ENCODE results near the gene ASTN2.
"Not testable (repeated sequence)": the region's sequence is repeated elsewhere in the genome, so short reads cannot be mapped to it uniquely, and the experiment has no call there.

Gene ASTN2

GRCh38 chr9:116898131-116898530 is 516.7 kb downstream of the ASTN2 start:
- not testable (repeated sequence) for DNase-seq

- no peak for DNase-seq
Measured at GRCh38 chr9:116897201-116897600, 517.7 kb downstream of the ASTN2 start.

GRCh38 chr9:116895961-116896360 is 518.9 kb downstream of the ASTN2 start:
- DNase-seq = no peak

GRCh38 chr9:116891424-116891823 is 523.4 kb downstream of the ASTN2 start:
- DNase-seq = no peak

GRCh38 chr9:116888476-116888875 is 526.4 kb downstream of the ASTN2 start:
- DNase-seq = not testable (repeated sequence)

- no peak for DNase-seq
Measured at GRCh38 chr9:116888066-116888465, 526.8 kb downstream of the ASTN2 start.

- DNase-seq = no peak
Measured at GRCh38 chr9:116883676-116884075, 531.2 kb downstream of the ASTN2 start.

- DNase-seq = no peak
Measured at GRCh38 chr9:116877072-116877471, 537.8 kb downstream of the ASTN2 start.

GRCh38 chr9:116875576-116875975 is 539.3 kb downstream of the ASTN2 start:
- no peak for DNase-seq

- DNase-seq = no peak
Measured at GRCh38 chr9:116873937-116874914, 540.6 kb downstream of the ASTN2 start.

GRCh38 chr9:116873491-116873890 is 541.4 kb downstream of the ASTN2 start:
- DNase-seq = no peak

GRCh38 chr9:116870566-116870965 is 544.3 kb downstream of the ASTN2 start:
- DNase-seq = no peak

- no peak for DNase-seq
Measured at GRCh38 chr9:116868201-116868600, 546.7 kb downstream of the ASTN2 start.

- no peak for DNase-seq
Measured at GRCh38 chr9:116861321-116861720, 553.5 kb downstream of the ASTN2 start.

GRCh38 chr9:116860509-116861120 is 554.2 kb downstream of the ASTN2 start:
- no peak for DNase-seq

GRCh38 chr9:116859763-116860162 is 555.1 kb downstream of the ASTN2 start:
- no peak for DNase-seq

GRCh38 chr9:116857321-116857720 is 557.5 kb downstream of the ASTN2 start:
- DNase-seq = no peak

GRCh38 chr9:116855881-116856662 is 558.8 kb downstream of the ASTN2 start:
- DNase-seq = no peak

- no peak for DNase-seq
Measured at GRCh38 chr9:116849721-116850120, 565.1 kb downstream of the ASTN2 start.

- DNase-seq = no peak
Measured at GRCh38 chr9:116844621-116845020, 570.2 kb downstream of the ASTN2 start.

- no peak for DNase-seq
Measured at GRCh38 chr9:116843863-116844620, 570.8 kb downstream of the ASTN2 start.

- no peak for DNase-seq
Measured at GRCh38 chr9:116842658-116843057, 572.2 kb downstream of the ASTN2 start.

GRCh38 chr9:116838468-116838867 is 576.4 kb downstream of the ASTN2 start:
- DNase-seq = not testable (repeated sequence)
